Measurements from ENCODE around the gene ALG14.
"Not testable (repeated sequence)": the region's sequence is repeated elsewhere in the genome, so short reads cannot be mapped to it uniquely, and the experiment has no call there.

Gene ALG14

GRCh38 chr1:94998748-94999147 lies 74.0 kb downstream of the ALG14 start:
- H3K36me3 ChIP-seq (replicated peaks), result no peaks in the 10 kb centered on the region
- DNase-seq, result no peak
- in situ Hi-C loops (cut with HindIII; ENCODE audit: low pct_ligation_motif_present, low sequenced_read_pairs), result no loop called here
- no peak overlapping the region for H3K27ac ChIP-seq
- H3K4me3 ChIP-seq (ENCODE audit: low read depth, low read length), result no peak overlapping the region
- H3K27me3 ChIP-seq (replicated peaks), result no peaks in the 10 kb centered on the region
- TF ChIP-seq CTCF (IDR thresholded peaks at IDR 0.05; ENCODE audit: low read depth, low read length, missing control alignments), result no peak

GRCh38 chr1:94998114-94998513 lies 74.6 kb downstream of the ALG14 start:
- in situ Hi-C loops (cut with HindIII; ENCODE audit: low pct_ligation_motif_present, low sequenced_read_pairs), result no loop called here
- H3K27ac ChIP-seq, result no peak overlapping the region
- no peaks in the 10 kb centered on the region for H3K36me3 ChIP-seq (replicated peaks)
- TF ChIP-seq CTCF (IDR thresholded peaks at IDR 0.05; ENCODE audit: low read depth, low read length, missing control alignments), result no peak
- no peak overlapping the region for H3K4me3 ChIP-seq (ENCODE audit: low read depth, low read length)
- no peaks in the 10 kb centered on the region for H3K27me3 ChIP-seq (replicated peaks)
- DNase-seq, result no peak

- in situ Hi-C loops (cut with HindIII; ENCODE audit: low pct_ligation_motif_present, low sequenced_read_pairs); H3K36me3 ChIP-seq (replicated peaks); H3K27ac ChIP-seq; DNase-seq; H3K27me3 ChIP-seq (replicated peaks); H3K4me3 ChIP-seq (ENCODE audit: low read depth, low read length): not testable (repeated sequence)
These were observed 77.2 kb downstream of the ALG14 start for GRCh38 chr1:94995536-94995935.

GRCh38 chr1:94994805-94995204 lies 77.9 kb downstream of the ALG14 start:
- no peak for TF ChIP-seq CTCF (IDR thresholded peaks at IDR 0.05; ENCODE audit: low read depth, low read length, missing control alignments)

GRCh38 chr1:94993931-94994645 lies 78.7 kb downstream of the ALG14 start:
- no peak overlapping the region for H3K27ac ChIP-seq
- no peak overlapping the region for H3K4me3 ChIP-seq (ENCODE audit: low read depth, low read length)
- no peaks in the 10 kb centered on the region for H3K36me3 ChIP-seq (replicated peaks)
- in situ Hi-C loops (cut with HindIII; ENCODE audit: low pct_ligation_motif_present, low sequenced_read_pairs), result no loop called here
- DNase-seq, result no peak
- no peak for TF ChIP-seq CTCF (IDR thresholded peaks at IDR 0.05; ENCODE audit: low read depth, low read length, missing control alignments)
- H3K27me3 ChIP-seq (replicated peaks), result no peaks in the 10 kb centered on the region

More at GRCh38 chr1:94994805-94995204, 77.9 kb downstream of the ALG14 start:
- Histone ChIP-seq H3K4me3 (ENCODE audit: low read depth, low read length) (no peak overlapping the region), H3K27me3 (replicated peaks) (no peaks in the 10 kb centered on the region), H3K27ac (no peak overlapping the region), H3K36me3 (replicated peaks) (no peaks in the 10 kb centered on the region)
- in situ Hi-C loops (cut with HindIII; ENCODE audit: low pct_ligation_motif_present, low sequenced_read_pairs), result no loop called here
- DNase-seq, result no peak

- DNase-seq, result no peak
- Histone ChIP-seq H3K27me3 (replicated peaks) (no peaks in the 10 kb centered on the region), H3K36me3 (replicated peaks) (no peaks in the 10 kb centered on the region), H3K27ac (no peak overlapping the region), H3K4me3 (ENCODE audit: low read depth, low read length) (no peak overlapping the region)
- TF ChIP-seq CTCF (IDR thresholded peaks at IDR 0.05; ENCODE audit: low read depth, low read length, missing control alignments), result no peak
- in situ Hi-C loops (cut with HindIII; ENCODE audit: low pct_ligation_motif_present, low sequenced_read_pairs), result no loop called here
These were observed 79.7 kb downstream of the ALG14 start for GRCh38 chr1:94992863-94993563.
